OCI-LY7 (cell line): ENCODE data around the gene DOC2A. TPM values are rescaled to one million over a fixed set of nuclear protein-coding genes. Genes with fewer than 3 reads are reported as not detected.

Source experiments
- BruUV-seq: library from RNA; stranded (reverse); fragments of 400-500 nt; replicated peaks from 2 replicates; lab custom pipeline; 2021; lab: Mats Ljungman, UMichigan
- CTCF ChIA-PET: fragments of 300-600 bp; sonication (Branson Sonifier 250); formaldehyde crosslinking; loops from one replicate; lab custom pipeline; 2022; ENCODE audit warnings: antibody characterized with exemption; ENCODE audit not compliant: unreplicated experiment; lab: Charles Lee
- POLR2A ChIA-PET: fragments of 300-600 bp; sonication (Branson Sonifier 250); formaldehyde crosslinking; loops from one replicate; lab custom pipeline; 2022; ENCODE audit warnings: antibody characterized with exemption; lab: Charles Lee
- DNase-seq: peaks from one replicate; pipeline ENCODE4 v3.0.0-alpha.2; 2015; ENCODE audit warnings: low spot score
- H2AFZ ChIP-seq: fragments of 200-600 bp; sonication (generic), shearing (Covaris generic); 2 replicates; pipeline ENCODE4 v1.6.1; 2014; ENCODE audit warnings: mild to moderate bottlenecking, antibody characterized with exemption, low read length, moderate library complexity
- H3K27ac ChIP-seq: fragments of 200-600 bp; sonication (generic); 2 replicates; pipeline ENCODE4 v1.5.1; 2014; ENCODE audit warnings: mixed run types, low read depth, mild to moderate bottlenecking, moderate library complexity, low read length, inconsistent platforms; ENCODE audit not compliant: poor library complexity, severe bottlenecking
- H3K36me3 ChIP-seq: fragments of 200-600 bp; sonication (generic); 2 replicates; pipeline ENCODE4 v1.6.1; 2014; ENCODE audit warnings: mild to moderate bottlenecking, antibody characterized with exemption, low read length, moderate library complexity, mixed read lengths; ENCODE audit not compliant: insufficient read depth
- H3K4me1 ChIP-seq: fragments of 200-600 bp; sonication (generic); 2 replicates; pipeline ENCODE4 v1.5.1; 2014; ENCODE audit warnings: mild to moderate bottlenecking, low read length; ENCODE audit not compliant: insufficient read depth, poor library complexity, severe bottlenecking
- H3K4me2 ChIP-seq: fragments of 200-600 bp; sonication (generic); 2 replicates; pipeline ENCODE4 v1.6.1; 2014; ENCODE audit warnings: mild to moderate bottlenecking, low read length
- H3K4me3 ChIP-seq: fragments of 200-600 bp; sonication (generic); 2 replicates; pipeline ENCODE4 v1.5.1; 2014; ENCODE audit warnings: mild to moderate bottlenecking, low read depth, low read length; ENCODE audit not compliant: poor library complexity, severe bottlenecking
- H3K79me2 ChIP-seq: fragments of 200-600 bp; sonication (generic); 2 replicates; pipeline ENCODE4 v1.6.1; 2016; ENCODE audit warnings: low read depth, mild to moderate bottlenecking, low read length, moderate library complexity, mixed read lengths; ENCODE audit not compliant: insufficient read depth
- H3K9me2 ChIP-seq: fragments of 200-600 bp; sonication (generic); 2 replicates; pipeline ENCODE4 v1.6.1; 2016; ENCODE audit warnings: mild to moderate bottlenecking, low read length, mixed read lengths; ENCODE audit not compliant: insufficient read depth
- H3K9me3 ChIP-seq: fragments of 200-600 bp; sonication (generic); 2 replicates; pipeline ENCODE4 v1.6.1; 2014; ENCODE audit warnings: mild to moderate bottlenecking, mixed run types, low read length, mixed read lengths
- H4K20me1 ChIP-seq: fragments of 200-600 bp; sonication (generic); 2 replicates; pipeline ENCODE4 v1.6.1; 2014; ENCODE audit warnings: mild to moderate bottlenecking, antibody characterized with exemption, low read length, moderate library complexity, mixed read lengths; ENCODE audit not compliant: insufficient read depth
- CTCF ChIP-seq: fragments of 200-600 bp; sonication (generic); conservative IDR thresholded peaks from 2 replicates; pipeline ENCODE4 v1.5.1; 2014; ENCODE audit warnings: mild to moderate bottlenecking, antibody characterized with exemption, low read length, moderate library complexity, mixed read lengths
- EZH2phosphoT487 ChIP-seq: fragments of 200-600 bp; sonication (generic); IDR thresholded peaks from 2 replicates; pipeline ENCODE4 v1.6.1; 2018; ENCODE audit warnings: low read depth, borderline replicate concordance, mild to moderate bottlenecking, mixed run types, antibody characterized with exemption, low read length, moderate library complexity, mixed read lengths
- intact Hi-C: fragments of 100-400 bp; cut with micrococcal nuclease; formaldehyde crosslinking; loops from one replicate; pipeline ENCODE4 v1.10.0; 2022; ENCODE audit not compliant: unreplicated experiment
- total RNA-seq, 2 experiments: library from RNA; depleted of rRNA in 1 of 2; stranded (reverse); fragments of >200 nt in 1 of 2; shearing (Covaris generic) in 1 of 2; gene quantifications; 2 replicates each; pipeline ENCODE4 v1.2.3, GENCODE V29; 2014 to 2022

Gene DOC2A
- total RNA-seq, 2 experiments from 2014 or later: 0.91 TPM; not detected in 1

GRCh38 chr16:30003670-30004423, 7.0 kb downstream of the DOC2A start:
- H3K4me1 ChIP-seq: no peaks in the 10 kb centered on the region
- no peaks in the 10 kb centered on the region for H3K79me2 ChIP-seq
- H3K4me3 ChIP-seq: no peak overlapping the region
- H3K9me2 ChIP-seq: no peaks in the 10 kb centered on the region
- DNase-seq: no peak
- H4K20me1 ChIP-seq: no peaks in the 10 kb centered on the region
- no peak overlapping the region for H2AFZ ChIP-seq
- no TSS peak for BruUV-seq
- POLR2A ChIA-PET: interaction anchor here (0.5 kb wide), 1 partner anchor 647 kb away, joined by 4 read pairs; the partner anchor contains the start of gene PRR14
- intact Hi-C loops: no loop called here
- H3K4me2 ChIP-seq: no peak overlapping the region
- peaks cover 15% of the 10 kb centered on the region; the same call in 1 of the 2 replicates for H3K36me3 ChIP-seq
- TF ChIP-seq EZH2phosphoT487 (no peak), CTCF (no peak)
- H3K27ac ChIP-seq: no peak overlapping the region
- CTCF ChIA-PET: no interaction called here
- H3K9me3 ChIP-seq: no peaks in the 10 kb centered on the region

GRCh38 chr16:30002614-30003346, 8.0 kb downstream of the DOC2A start:
- ChIA-PET POLR2A (no interaction called here), CTCF (no interaction called here)
- Histone ChIP-seq H3K9me3 (no peaks in the 10 kb centered on the region), H3K36me3 (peaks cover 23% of the 10 kb centered on the region; the same call in 1 of the 2 replicates), H3K27ac (no peak overlapping the region), H4K20me1 (no peaks in the 10 kb centered on the region), H3K9me2 (no peaks in the 10 kb centered on the region), H3K4me2 (no peak overlapping the region), H2AFZ (no peak overlapping the region), H3K79me2 (no peaks in the 10 kb centered on the region; the same call in 1 of the 2 replicates), H3K4me1 (no peaks in the 10 kb centered on the region), H3K4me3 (no peak overlapping the region)
- TF ChIP-seq EZH2phosphoT487: no peak
- no peak for DNase-seq
- intact Hi-C loops: no loop called here
- no TSS peak for BruUV-seq

GRCh38 chr16:30000735-30001631, 9.8 kb downstream of the DOC2A start:
- Histone ChIP-seq H3K36me3 (peaks cover 30% of the 10 kb centered on the region; the same call in 1 of the 2 replicates), H3K4me2 (no peak overlapping the region), H3K27ac (no peak overlapping the region), H3K9me3 (no peaks in the 10 kb centered on the region), H3K4me1 (peaks cover 6% of the 10 kb centered on the region), H3K79me2 (peaks cover 12% of the 10 kb centered on the region; the same call in 1 of the 2 replicates), H3K4me3 (no peak overlapping the region), H4K20me1 (no peaks in the 10 kb centered on the region), H2AFZ (no peak overlapping the region), H3K9me2 (no peaks in the 10 kb centered on the region)
- no peak for DNase-seq
- TF ChIP-seq CTCF: no peak
- TF ChIP-seq EZH2phosphoT487: no peak
- no TSS peak for BruUV-seq
- ChIA-PET POLR2A (no interaction called here), CTCF (no interaction called here)
- intact Hi-C loops: no loop called here
